NCI-H146 treated with DMSO at 0.1 percent for 48 hours (cell line): ENCODE data around the gene CDH11.

ENCODE experiments used
- DNase-seq: peaks from one replicate; lab custom pipeline; 2025; ENCODE audit not compliant: unreplicated experiment; lab: John Stamatoyannopoulos, UW

Gene CDH11

GRCh38 chr16:65121870-65122723, at the start of gene CDH11:
Gene CDH11 (minus strand): TSS chr16:65122063. CDS start chr16:65004869, 117,194 bp downstream.
- DNase-seq, result no peak

- DNase-seq, result no peak
These were observed 32.5 kb upstream of the CDH11 start for GRCh38 chr16:65154321-65154720.

GRCh38 chr16:65153365-65154105, 31.7 kb upstream of the CDH11 start:
- no peak for DNase-seq

- no peak for DNase-seq
These were observed 26.9 kb upstream of the CDH11 start for GRCh38 chr16:65148804-65149203.

GRCh38 chr16:65142276-65142675, 20.4 kb upstream of the CDH11 start:
- no peak for DNase-seq

- DNase-seq, result no peak
These were observed 14.8 kb upstream of the CDH11 start for GRCh38 chr16:65136681-65137080.

GRCh38 chr16:65126845-65127624, 5.2 kb upstream of the CDH11 start:
- DNase-seq, result no peak

- DNase-seq, result no peak
These were observed 4.0 kb upstream of the CDH11 start for GRCh38 chr16:65125871-65126270.

GRCh38 chr16:65125322-65125721, 3.5 kb upstream of the CDH11 start:
- DNase-seq, result no peak

- DNase-seq, result no peak
These were observed 2.7 kb upstream of the CDH11 start for GRCh38 chr16:65124596-65124995.

GRCh38 chr16:65124212-65124548, 2.3 kb upstream of the CDH11 start:
- DNase-seq, result no peak

- DNase-seq, result no peak
These were observed 1.7 kb upstream of the CDH11 start for GRCh38 chr16:65123396-65124211.

GRCh38 chr16:65122724-65123395, 997 bp upstream of the CDH11 start:
- DNase-seq, result no peak

- no peak for DNase-seq
These were observed 787 bp downstream of the CDH11 start for GRCh38 chr16:65120831-65121721.

- no peak for DNase-seq
These were observed 1.4 kb downstream of the CDH11 start for GRCh38 chr16:65120461-65120830.

- no peak for DNase-seq
These were observed 1.9 kb downstream of the CDH11 start for GRCh38 chr16:65119901-65120401.

GRCh38 chr16:65119435-65119834, 2.4 kb downstream of the CDH11 start:
- no peak for DNase-seq

- DNase-seq, result no peak
These were observed 3.0 kb downstream of the CDH11 start for GRCh38 chr16:65118871-65119270.

- DNase-seq, result peak; percentile 10
These were observed 3.9 kb downstream of the CDH11 start for GRCh38 chr16:65117811-65118448.
